GM18519 (cell line): Measurements from ENCODE around the gene NCAM1.

Experiments
- ATAC-seq: cut with Tn5 transposase; IDR thresholded peaks from one replicate; pipeline ENCODE4 v1.9.1; 2021; ENCODE audit warnings: mild to moderate bottlenecking, moderate library complexity; ENCODE audit not compliant: unreplicated experiment, low FRiP score

NCAM1 gene

GRCh38 chr11:113242767-113243397 lies 281.7 kb downstream of the NCAM1 start:
- no peak for ATAC-seq

DNA sequence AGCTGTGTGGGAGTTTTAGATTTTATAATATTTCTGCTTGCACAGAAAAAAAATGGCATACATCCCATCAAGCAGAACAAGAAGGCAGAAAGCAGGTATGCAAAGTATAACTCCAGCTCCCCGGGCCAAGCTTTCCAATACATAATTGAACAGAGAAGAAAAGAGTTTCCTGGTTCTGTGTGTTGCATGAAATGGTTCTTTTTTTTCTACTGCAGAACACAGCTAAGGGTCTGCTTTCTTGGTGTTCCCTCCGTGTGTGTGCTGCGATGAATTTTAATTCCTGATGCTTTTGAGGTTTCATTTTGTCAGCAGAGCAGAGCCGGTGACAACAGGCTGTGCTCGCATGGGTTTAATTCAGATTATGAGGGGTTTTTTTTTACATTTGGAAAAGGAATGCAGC lies 282.5 kb downstream of the NCAM1 start:
- no peak for ATAC-seq

- no peak for ATAC-seq
Observed at GRCh38 chr11:113245216-113245615, 284.0 kb downstream of the NCAM1 start.

- ATAC-seq = no peak
Observed at GRCh38 chr11:113247221-113247620, 286.0 kb downstream of the NCAM1 start.

GRCh38 chr11:113247966-113248365 lies 286.7 kb downstream of the NCAM1 start:
- ATAC-seq = no peak

- no peak for ATAC-seq
Observed at GRCh38 chr11:113248702-113249490, 287.7 kb downstream of the NCAM1 start.

GRCh38 chr11:113249491-113249763 lies 288.2 kb downstream of the NCAM1 start:
- no peak for ATAC-seq

DNA sequence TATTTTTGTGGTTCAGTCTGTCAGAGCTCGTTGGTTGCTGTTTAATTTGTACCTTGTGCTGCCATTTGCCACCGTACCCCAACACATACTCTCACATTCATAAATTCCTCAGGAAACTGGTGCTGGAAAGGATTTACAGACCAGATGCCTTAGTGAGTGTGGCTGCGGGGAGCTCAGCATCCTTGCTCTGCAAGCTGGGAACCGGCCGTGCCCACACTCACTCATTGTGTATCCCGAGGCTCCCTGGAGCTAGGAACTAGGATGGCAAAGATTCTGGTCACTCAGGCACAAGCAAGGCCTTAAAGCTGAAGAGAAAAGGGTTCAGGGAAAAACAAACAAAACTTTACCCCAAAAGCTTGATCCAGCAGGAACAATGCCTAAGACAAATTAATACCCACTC lies 288.6 kb downstream of the NCAM1 start:
- no peak for ATAC-seq

DNA sequence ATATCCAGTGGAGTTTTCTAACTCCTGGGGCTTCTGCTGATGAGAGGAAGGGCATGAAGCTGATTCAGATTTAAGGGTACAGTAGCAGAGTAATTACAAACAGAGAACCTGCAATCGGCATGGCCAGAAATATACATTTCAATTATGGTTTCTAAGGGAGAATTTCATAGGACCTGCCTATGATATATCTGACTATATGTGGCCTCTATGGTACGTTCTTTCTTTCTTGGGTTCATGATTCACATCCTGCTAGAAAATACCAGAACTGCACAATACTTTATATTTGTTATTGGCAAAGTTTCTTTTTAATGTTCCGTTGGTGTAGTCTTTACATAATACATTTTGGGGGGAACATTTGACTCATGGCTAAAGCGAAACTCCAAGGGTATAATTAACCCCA lies 290.1 kb downstream of the NCAM1 start:
- ATAC-seq = no peak

DNA sequence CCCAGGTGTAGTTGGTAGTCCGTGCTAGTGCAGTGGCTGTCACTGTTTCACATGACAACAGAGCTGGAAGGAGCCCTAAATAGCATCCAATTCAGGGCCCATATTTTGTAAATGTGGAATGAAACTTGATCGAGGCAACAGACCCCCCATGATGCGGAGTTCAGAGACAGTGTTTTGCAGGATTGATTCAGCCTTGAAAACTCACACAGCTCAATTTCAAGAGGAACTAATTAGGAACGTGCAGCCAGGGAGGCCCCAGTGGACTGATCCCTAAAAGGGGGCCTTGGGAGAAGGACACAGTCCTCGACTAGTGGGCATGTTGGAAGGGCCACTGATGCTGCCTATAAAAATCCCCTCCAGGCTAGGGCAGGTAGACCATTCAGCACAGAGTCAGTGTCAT lies 292.2 kb downstream of the NCAM1 start:
- ATAC-seq = no peak

DNA sequence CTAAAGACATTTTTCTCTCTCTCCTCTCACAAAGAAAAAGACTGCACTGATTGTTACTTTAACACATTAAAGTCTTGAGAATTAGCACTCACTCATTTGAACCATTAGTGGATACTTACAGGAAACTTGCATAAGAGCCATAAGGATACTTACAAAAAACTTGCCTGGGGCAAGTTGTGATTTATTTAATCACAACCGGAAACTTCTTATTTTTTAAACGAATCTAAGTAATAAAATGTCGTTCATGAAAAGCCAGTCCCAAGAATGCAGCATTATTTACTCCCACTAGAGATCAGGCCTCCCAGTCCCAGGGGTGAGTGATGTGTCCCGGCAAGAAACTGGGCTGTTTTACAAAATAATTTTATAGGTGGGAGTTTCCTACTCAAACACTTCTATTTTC lies 293.9 kb downstream of the NCAM1 start:
- ATAC-seq = no peak

DNA sequence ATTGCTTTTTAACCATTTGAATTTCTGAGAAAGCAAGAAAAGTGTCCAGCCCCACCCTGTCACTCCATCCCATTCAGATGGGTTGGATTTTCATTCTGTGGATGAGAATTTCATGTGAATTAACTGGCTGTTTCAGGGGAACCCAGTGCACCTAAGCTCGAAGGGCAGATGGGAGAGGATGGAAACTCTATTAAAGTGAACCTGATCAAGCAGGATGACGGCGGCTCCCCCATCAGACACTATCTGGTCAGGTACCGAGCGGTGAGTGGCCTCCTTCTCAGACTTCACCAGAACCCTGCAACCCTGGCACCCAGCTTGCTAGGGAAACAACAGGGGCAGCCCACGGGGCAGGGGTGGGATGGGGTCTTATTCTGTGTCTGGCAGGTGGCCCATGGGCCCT lies 294.5 kb downstream of the NCAM1 start:
- ATAC-seq = no peak

DNA sequence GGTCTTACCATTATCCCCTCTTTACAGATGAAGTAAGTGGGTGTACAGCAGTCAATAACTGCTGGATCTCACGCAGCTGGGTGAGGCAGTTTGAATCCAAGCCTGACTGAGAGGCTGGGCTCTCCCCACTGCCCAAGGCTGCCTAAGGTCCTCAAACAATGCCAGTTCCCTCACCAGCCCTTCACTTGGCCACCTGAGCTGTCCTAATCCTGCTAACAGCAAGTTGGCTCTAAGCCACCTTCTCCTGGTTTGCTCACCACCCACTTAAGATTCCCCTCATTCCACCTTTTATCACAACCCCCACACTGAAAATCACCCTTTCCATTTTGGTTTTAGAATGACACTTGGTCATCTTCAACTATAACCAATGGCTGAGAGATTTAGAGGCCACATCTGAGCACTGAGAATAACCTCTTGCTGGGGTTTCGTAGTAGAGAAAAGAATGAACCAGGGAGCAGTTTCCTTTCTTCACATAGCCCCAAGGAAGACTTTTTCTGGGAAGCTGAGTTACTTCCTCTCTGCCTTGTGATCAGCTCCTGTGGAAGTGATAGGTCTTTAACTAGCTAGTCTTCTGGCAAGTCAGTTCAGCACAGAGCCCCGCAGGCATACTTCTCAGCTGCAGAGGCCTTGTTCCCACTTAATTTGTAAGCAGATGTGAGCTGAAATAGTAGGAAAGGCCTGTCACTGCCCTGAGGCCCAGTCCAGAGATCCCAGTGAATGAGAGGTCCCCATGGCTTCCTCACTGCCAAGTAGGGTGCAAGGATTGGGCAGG lies 295.4 kb downstream of the NCAM1 start:
- no peak for ATAC-seq

DNA sequence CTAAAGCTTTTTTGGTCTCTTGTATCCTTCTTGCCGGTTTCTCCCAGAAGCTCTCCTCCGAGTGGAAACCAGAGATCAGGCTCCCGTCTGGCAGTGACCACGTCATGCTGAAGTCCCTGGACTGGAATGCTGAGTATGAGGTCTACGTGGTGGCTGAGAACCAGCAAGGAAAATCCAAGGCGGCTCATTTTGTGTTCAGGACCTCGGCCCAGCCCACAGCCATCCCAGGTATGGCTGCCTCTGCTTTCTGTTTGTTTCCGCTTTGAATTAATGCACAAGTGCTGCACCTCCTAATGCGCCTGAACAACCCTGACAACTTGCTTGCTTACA lies 298.8 kb downstream of the NCAM1 start:
- ATAC-seq = no peak

DNA sequence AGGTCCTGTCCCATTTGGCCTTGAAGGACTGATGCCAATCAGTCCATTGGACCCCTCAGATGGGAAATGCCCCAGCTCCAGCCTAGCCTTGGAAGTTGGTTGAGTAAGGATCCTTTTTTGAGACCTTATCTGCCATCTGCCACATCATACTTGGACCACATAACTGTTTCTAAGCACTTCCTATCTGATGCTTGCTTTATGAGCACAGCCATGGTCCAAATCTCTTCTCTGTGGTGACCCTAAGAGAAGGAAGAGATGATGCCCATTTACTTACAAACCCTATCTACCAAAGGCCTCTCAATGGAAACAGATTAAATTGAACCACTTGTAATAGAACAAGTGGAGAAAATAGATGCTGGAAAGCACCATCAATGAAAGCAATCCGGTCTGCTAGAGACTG lies 299.3 kb downstream of the NCAM1 start:
- ATAC-seq = no peak

- ATAC-seq = no peak
Observed at GRCh38 chr11:113261709-113262475, 300.7 kb downstream of the NCAM1 start.

GRCh38 chr11:113262594-113262993 lies 301.4 kb downstream of the NCAM1 start:
- no peak for ATAC-seq

DNA sequence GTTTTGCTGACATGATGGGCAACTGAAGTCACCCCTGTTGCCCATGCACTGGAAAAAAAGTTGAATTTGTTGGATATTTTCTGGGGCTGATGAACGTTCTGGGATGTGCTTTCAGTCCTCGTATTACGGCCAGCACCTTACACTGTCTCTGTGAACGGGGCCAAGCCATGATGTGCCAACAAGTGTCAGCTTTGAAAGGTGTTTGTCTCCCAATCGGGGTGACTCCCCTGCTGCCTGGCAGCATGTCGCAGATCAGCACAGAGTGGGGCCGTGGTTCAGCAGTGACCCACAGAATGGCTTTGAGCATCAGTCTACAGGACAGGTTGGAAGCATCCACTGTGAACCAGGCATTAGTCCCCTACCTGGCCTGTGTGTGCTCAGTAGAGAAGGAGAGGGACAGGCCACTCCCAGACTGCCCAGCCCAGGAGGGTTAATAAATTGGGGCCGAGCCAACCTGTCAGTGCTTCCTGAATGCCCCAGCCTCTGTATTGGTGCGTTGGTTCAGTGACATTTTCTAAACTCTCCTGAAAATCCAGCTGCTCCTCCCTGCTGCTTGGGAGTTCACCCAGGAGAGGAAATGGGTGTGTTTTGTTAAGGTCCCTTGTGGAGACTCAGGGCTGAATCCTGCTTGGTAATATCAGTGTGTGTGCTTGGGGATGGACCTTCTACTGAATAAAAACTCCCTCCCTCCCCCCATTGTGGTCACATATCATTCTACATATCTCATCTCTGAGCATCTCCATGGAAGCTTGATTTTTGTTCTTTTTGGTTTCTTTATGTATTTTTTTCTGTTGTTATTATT lies 302.4 kb downstream of the NCAM1 start:
- no peak for ATAC-seq

- ATAC-seq = no peak
Observed at GRCh38 chr11:113265362-113265761, 304.1 kb downstream of the NCAM1 start.

GRCh38 chr11:113267493-113267892 lies 306.3 kb downstream of the NCAM1 start:
- ATAC-seq = no peak
